B cell (primary cell): Measurements from ENCODE around the gene ZWILCH. TPM values are rescaled to one million over a fixed set of nuclear protein-coding genes. Genes with fewer than 3 reads are reported as not detected.

Experiments
- ATAC-seq: fragments of 200-7000 bp; cut with Tn5 transposase; one replicate; pipeline ENCODE4 v1.10.0; 2021; ENCODE audit warnings: low read depth, mild to moderate bottlenecking, moderate number of reproducible peaks, moderate library complexity
- CTCF ChIA-PET: fragments of 350-600 bp; sonication (Branson Sonifier 250); formaldehyde crosslinking; loops from one replicate; lab custom pipeline; 2021; ENCODE audit warnings: antibody characterized with exemption, inconsistent platforms; lab: Charles Lee
- POLR2A ChIA-PET: fragments of 350-600 bp; sonication (Branson Sonifier 250); formaldehyde crosslinking; loops from one replicate; lab custom pipeline; 2021; ENCODE audit warnings: antibody characterized with exemption; lab: Charles Lee
- DNase-seq: peaks from one replicate; pipeline ENCODE4 v3.0.0; 2013
- H2AFZ ChIP-seq: 2 replicates; pipeline ENCODE4 v1.6.1; 2012; ENCODE audit warnings: mild to moderate bottlenecking, low read depth, low read length; ENCODE audit not compliant: insufficient read depth, poor library complexity, severe bottlenecking
- H3K27ac ChIP-seq, 2 donors: 1 replicate in 1 of 2; 2 replicates in 1 of 2; pipeline ENCODE4 v1.5.1; 2012 to 2013; ENCODE audit warnings: low read length in 2 of 2, mild to moderate bottlenecking in 2 of 2, moderate library complexity in 1 of 2
- H3K27me3 ChIP-seq, 4 experiments: fragments of 200-600 bp in 1 of 4; sonication (generic) in 1 of 4; replicated peaks in 1 of 4; 1 replicate in 2 of 4; 2 replicates in 2 of 4; pipeline versions ENCODE4 v1.6.1 to v1.7.0; 2013 to 2016; ENCODE audit warnings: low read length in 3 of 4, mild to moderate bottlenecking in 2 of 4, mixed read lengths in 1 of 4, moderate library complexity in 1 of 4; ENCODE audit not compliant: insufficient read depth in 4 of 4, control insufficient read depth in 3 of 4; ENCODE audit errors: control extremely low read depth in 1 of 4
- H3K36me3 ChIP-seq, 2 experiments: replicated peaks in 1 of 2; 1 replicate in 1 of 2; 2 replicates in 1 of 2; pipeline versions ENCODE4 v1.6.1 to v1.7.1; 2013; ENCODE audit warnings: low read length in 1 of 2; ENCODE audit not compliant: insufficient read depth in 2 of 2, control insufficient read depth in 1 of 2; ENCODE audit errors: control extremely low read depth in 1 of 2, extremely low read depth in 1 of 2
- H3K4me1 ChIP-seq, 2 donors: fragments of 200-600 bp in 1 of 2; sonication (generic) in 1 of 2; 1 replicate in 1 of 2; 2 replicates in 1 of 2; pipeline versions ENCODE4 v1.5.1 to v1.6.1; 2013 to 2017; ENCODE audit warnings: low read length in 2 of 2; ENCODE audit not compliant: control insufficient read depth in 2 of 2, insufficient read depth in 2 of 2
- H3K4me2 ChIP-seq: replicated peaks from 2 replicates; pipeline ENCODE3; 2012; ENCODE audit warnings: mild to moderate bottlenecking, low read depth, low read length; ENCODE audit not compliant: poor library complexity, severe bottlenecking
- H3K4me3 ChIP-seq, 5 experiments: fragments of 200-600 bp in 1 of 5; sonication (generic) in 1 of 5; 1 replicate in 3 of 5; 2 replicates in 2 of 5; pipeline versions ENCODE4 v1.5.1 to v1.7.0; 2011 to 2016; ENCODE audit warnings: low read length in 4 of 5, mild to moderate bottlenecking in 4 of 5, low read depth in 2 of 5, control low read depth in 1 of 5, moderate library complexity in 1 of 5; ENCODE audit not compliant: insufficient read depth in 1 of 5; ENCODE audit errors: control extremely low read depth in 1 of 5, extremely low read depth in 1 of 5
- H3K79me2 ChIP-seq: fragments of 200-600 bp; sonication (generic); one replicate; pipeline ENCODE4 v1.6.0; 2016; ENCODE audit warnings: low read length; ENCODE audit not compliant: control insufficient read depth, insufficient read depth
- H3K9ac ChIP-seq: fragments of 200-600 bp; sonication (generic); 2 replicates; pipeline ENCODE4 v1.6.1; 2017; ENCODE audit warnings: mild to moderate bottlenecking, low read length, moderate library complexity
- H3K9me3 ChIP-seq, 3 donors: one replicate each; pipeline versions ENCODE4 v1.6.1 to v1.7.1; 2013; ENCODE audit warnings: low read length in 2 of 3; ENCODE audit not compliant: control insufficient read depth in 2 of 3, insufficient read depth in 1 of 3; ENCODE audit errors: control extremely low read depth in 1 of 3
- H4K20me1 ChIP-seq: 2 replicates; pipeline ENCODE4 v1.6.0; 2012; ENCODE audit warnings: mild to moderate bottlenecking, low read length; ENCODE audit not compliant: insufficient read depth, control insufficient read depth, poor library complexity, severe bottlenecking
- H3K27ac Mint-ChIP-seq: one replicate; pipeline ENCODE4 v1.8.0; 2021; ENCODE audit warnings: mixed read lengths
- H3K27me3 Mint-ChIP-seq: one replicate; pipeline ENCODE4 v1.8.0; 2021; ENCODE audit warnings: mixed read lengths
- H3K4me1 Mint-ChIP-seq: one replicate; pipeline ENCODE4 v1.8.0; 2021; ENCODE audit warnings: mixed read lengths
- H3K4me3 Mint-ChIP-seq: one replicate; pipeline ENCODE4 v1.8.0; 2021; ENCODE audit warnings: mixed read lengths
- H3K9me3 Mint-ChIP-seq: one replicate; pipeline ENCODE4 v1.8.0; 2022; ENCODE audit warnings: mixed read lengths; ENCODE audit not compliant: insufficient read depth
- CTCF ChIP-seq: fragments of 200-600 bp; IDR thresholded peaks from one replicate; pipeline ENCODE4 v1.8.0; 2022; ENCODE audit warnings: antibody characterized with exemption, mild to moderate bottlenecking
- EZH2 ChIP-seq: IDR thresholded peaks from 2 replicates; pipeline ENCODE4 v1.6.1; 2012; ENCODE audit warnings: borderline replicate concordance, low read depth, mild to moderate bottlenecking, moderate library complexity, low read length; ENCODE audit not compliant: insufficient read depth, poor library complexity, severe bottlenecking
- WGBS: methylation state at CpG from one replicate; pipeline ENCODE4 v1.1.5; 2013; ENCODE audit warnings: missing lambda C conversion rate; ENCODE audit not compliant: insufficient coverage; 5-methylcytosine and 5-hydroxymethylcytosine counted together
- intact Hi-C: fragments of 100-400 bp; cut with micrococcal nuclease; formaldehyde crosslinking; loops from one replicate; pipeline ENCODE4 v1.10.0; 2022
- polyA plus RNA-seq: library from polyadenylated mRNA; depleted of rRNA; stranded (reverse); fragments of >200 nt; gene quantifications from 2 replicates; pipeline ENCODE4 v1.2.3, GENCODE V29; 2012
- total RNA-seq, 2 donors: library from RNA; stranded (reverse); fragments of 120-200 nt in 1 of 2; gene quantifications; 1 replicate in 1 of 2; 2 replicates in 1 of 2; pipeline versions ENCODE4 v1.2.3 to v1.2.4, GENCODE V29; 2013 to 2022

ZWILCH gene
- total and polyA plus RNA-seq, 2 donors (not counting 1 experiment from before 2014, with no cell fraction given), result 2.8 to 11.3 TPM

- WGBS, result 92% methylated on average over 10 of the region's 12 CpGs
- Mint-ChIP-seq H3K9me3 (no peaks in the 10 kb centered on the region), H3K4me3 (no peak overlapping the region), H3K4me1 (no peaks in the 10 kb centered on the region), H3K27me3 (peaks cover 8% of the 10 kb centered on the region), H3K27ac (no peak overlapping the region)
- POLR2A ChIA-PET, result no interaction called here
- Histone ChIP-seq H2AFZ (no peak overlapping the region), H3K27ac (no peak overlapping the region), H3K4me1 (no peaks in the 10 kb centered on the region), H3K4me2 (no peak overlapping the region), H3K9ac (no peak overlapping the region), H3K79me2 (no peaks in the 10 kb centered on the region), H3K9me3 (peaks cover 0 to 8% (median 0%) of the 10 kb centered on the region in 3 donors), H3K36me3 (no peaks in the 10 kb centered on the region), H4K20me1 (no peaks in the 10 kb centered on the region), H3K27me3 (peaks cover 0 to 14% (median 6%) of the 10 kb centered on the region in 4 experiments), H3K4me3 (no peak overlapping the region)
- TF ChIP-seq EZH2 (no peak), CTCF (no peak)
- intact Hi-C loops, result no loop called here
- CTCF ChIA-PET, result interaction anchor here (0.5 to 1.1 kb wide), 4 partner anchors 14 to 263 kb away, joined by 3 to 6 read pairs (median 3); no protein-coding TSS in a partner anchor
- DNase-seq (no peak), ATAC-seq (no peak)
Measured at GRCh38 chr15:66592505-66593218, 87.5 kb downstream of the ZWILCH start.

DNA sequence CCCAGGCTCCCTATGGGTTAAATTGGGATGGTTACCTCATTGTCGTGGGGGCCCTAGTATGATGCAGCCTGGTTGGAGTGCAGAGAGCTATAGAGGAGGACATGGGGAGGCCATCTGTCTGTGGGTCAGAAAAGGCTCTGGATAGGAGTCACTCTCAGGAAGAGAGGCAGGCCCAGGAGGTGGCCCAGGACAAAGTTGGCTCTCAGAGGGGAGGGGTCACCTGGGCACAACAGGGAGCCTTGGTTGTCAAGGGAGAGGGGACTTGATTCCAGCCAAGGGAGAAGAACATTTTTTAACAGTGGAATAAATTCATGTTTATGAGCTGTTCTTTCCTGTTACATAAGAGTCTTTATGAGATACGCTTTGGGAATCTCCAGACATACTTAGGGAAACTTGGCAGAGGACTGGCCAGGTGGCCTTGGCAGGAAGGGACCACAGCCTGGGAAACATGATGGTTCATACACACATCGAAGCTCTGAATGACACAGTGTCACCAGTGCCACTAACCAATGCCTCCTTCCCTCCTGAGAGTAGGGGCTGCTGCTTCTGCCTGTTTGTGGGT, 88.2 kb downstream of the ZWILCH start:
- DNase-seq, result no peak
- H3K4me3 Mint-ChIP-seq, result no peak overlapping the region
- no peaks in the 10 kb centered on the region for H3K4me1 Mint-ChIP-seq
- no peak for ATAC-seq
- H3K79me2 ChIP-seq, result no peaks in the 10 kb centered on the region
- no peak overlapping the region for H3K9ac ChIP-seq
- TF ChIP-seq CTCF (no peak), EZH2 (no peak)
- 96% methylated on average over 2 of the region's 3 CpGs for WGBS
- H3K27me3 Mint-ChIP-seq, result peaks cover 2% of the 10 kb centered on the region
- ChIA-PET CTCF (interaction anchor here (0.9 to 1.1 kb wide), 4 partner anchors 13 to 258 kb away, joined by 3 to 6 read pairs (median 4); no protein-coding TSS in a partner anchor), POLR2A (no interaction called here)
- no peak overlapping the region for H2AFZ ChIP-seq
- no peak overlapping the region for H3K4me2 ChIP-seq
- H3K9me3 Mint-ChIP-seq, result no peaks in the 10 kb centered on the region
- H3K27ac Mint-ChIP-seq, result no peak overlapping the region
- no peaks in the 10 kb centered on the region for H4K20me1 ChIP-seq
- no peak overlapping the region for H3K4me3 ChIP-seq
- H3K9me3 ChIP-seq, result peaks cover 0 to 8% (median 0%) of the 10 kb centered on the region in 3 donors
- no peak overlapping the region for H3K27ac ChIP-seq
- H3K36me3 ChIP-seq, result no peaks in the 10 kb centered on the region
- no peaks in the 10 kb centered on the region for H3K4me1 ChIP-seq
- intact Hi-C loops, result no loop called here
- H3K27me3 ChIP-seq, result peaks cover 0 to 8% (median 3%) of the 10 kb centered on the region in 4 experiments
